MV-4-11 (cell line): ENCODE data around the gene ATF6.

Experiments used
- DNase-seq: peaks from one replicate; lab custom pipeline; 2025; lab: John Stamatoyannopoulos, UW

Gene ATF6

GRCh38 chr1:161900160-161900559, 134.0 kb downstream of the ATF6 start:
- no peak for DNase-seq

- DNase-seq, result no peak
Observed at GRCh38 chr1:161902182-161902581, 136.1 kb downstream of the ATF6 start.

GRCh38 chr1:161905269-161905884, 139.3 kb downstream of the ATF6 start:
- DNase-seq, result peak; percentile 13

GRCh38 chr1:161907265-161907664, 141.1 kb downstream of the ATF6 start:
- no peak for DNase-seq

GRCh38 chr1:161908264-161908663, 142.1 kb downstream of the ATF6 start:
- DNase-seq, result no peak

GRCh38 chr1:161910604-161911003, 144.5 kb downstream of the ATF6 start:
- no peak for DNase-seq

GRCh38 chr1:161913482-161914140, 147.5 kb downstream of the ATF6 start:
- DNase-seq, result no peak

GRCh38 chr1:161914595-161914994, 148.5 kb downstream of the ATF6 start:
- no peak for DNase-seq

- no peak for DNase-seq
Observed at GRCh38 chr1:161915051-161915503, 149.0 kb downstream of the ATF6 start.

GRCh38 chr1:161915978-161916377, 149.9 kb downstream of the ATF6 start:
- no peak for DNase-seq

- DNase-seq, result no peak
Observed at GRCh38 chr1:161919229-161919628, 153.1 kb downstream of the ATF6 start.

GRCh38 chr1:161921491-161921890, 155.4 kb downstream of the ATF6 start:
- no peak for DNase-seq

GRCh38 chr1:161921990-161922389, 155.9 kb downstream of the ATF6 start:
- no peak for DNase-seq

- no peak for DNase-seq
Observed at GRCh38 chr1:161928056-161928455, 161.9 kb downstream of the ATF6 start.

GRCh38 chr1:161929137-161929536, 163.0 kb downstream of the ATF6 start:
- DNase-seq, result no peak

- no peak for DNase-seq
Observed at GRCh38 chr1:161930064-161930463, 163.9 kb downstream of the ATF6 start.

- DNase-seq, result peak; percentile 39
Observed at GRCh38 chr1:161932668-161933067, 166.5 kb downstream of the ATF6 start.

GRCh38 chr1:161933592-161934588, 167.8 kb downstream of the ATF6 start:
- DNase-seq, result peak; percentile 67

GRCh38 chr1:161935264-161935663, 169.1 kb downstream of the ATF6 start:
- no peak for DNase-seq

GRCh38 chr1:161936786-161937185, 170.7 kb downstream of the ATF6 start:
- DNase-seq, result no peak

- no peak for DNase-seq
Observed at GRCh38 chr1:161940866-161941591, 174.9 kb downstream of the ATF6 start.
